ENCODE measurements around the gene SELENOT.
"Not testable (repeated sequence)": the region's sequence is repeated elsewhere in the genome, so short reads cannot be mapped to it uniquely, and the experiment has no call there.

DNA sequence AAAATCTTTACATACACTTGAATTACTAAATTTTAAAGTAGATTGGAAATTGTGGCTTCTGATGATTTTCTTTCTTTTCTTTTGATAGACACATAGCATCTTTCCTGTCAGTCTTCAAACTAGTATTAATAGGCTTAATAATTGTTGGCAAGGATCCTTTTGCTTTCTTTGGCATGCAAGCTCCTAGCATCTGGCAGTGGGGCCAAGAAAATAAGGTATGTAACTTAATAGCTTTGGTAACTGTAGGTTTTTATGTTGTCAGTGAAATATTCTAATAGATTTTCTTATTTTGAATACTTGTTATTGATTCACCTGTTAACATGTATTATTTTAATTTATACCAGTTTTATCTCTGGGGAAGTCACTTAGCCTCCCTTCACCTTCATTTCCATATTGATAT is 19.8 kb downstream of the SELENOT start:
- TF ChIP-seq, protein P1, sequence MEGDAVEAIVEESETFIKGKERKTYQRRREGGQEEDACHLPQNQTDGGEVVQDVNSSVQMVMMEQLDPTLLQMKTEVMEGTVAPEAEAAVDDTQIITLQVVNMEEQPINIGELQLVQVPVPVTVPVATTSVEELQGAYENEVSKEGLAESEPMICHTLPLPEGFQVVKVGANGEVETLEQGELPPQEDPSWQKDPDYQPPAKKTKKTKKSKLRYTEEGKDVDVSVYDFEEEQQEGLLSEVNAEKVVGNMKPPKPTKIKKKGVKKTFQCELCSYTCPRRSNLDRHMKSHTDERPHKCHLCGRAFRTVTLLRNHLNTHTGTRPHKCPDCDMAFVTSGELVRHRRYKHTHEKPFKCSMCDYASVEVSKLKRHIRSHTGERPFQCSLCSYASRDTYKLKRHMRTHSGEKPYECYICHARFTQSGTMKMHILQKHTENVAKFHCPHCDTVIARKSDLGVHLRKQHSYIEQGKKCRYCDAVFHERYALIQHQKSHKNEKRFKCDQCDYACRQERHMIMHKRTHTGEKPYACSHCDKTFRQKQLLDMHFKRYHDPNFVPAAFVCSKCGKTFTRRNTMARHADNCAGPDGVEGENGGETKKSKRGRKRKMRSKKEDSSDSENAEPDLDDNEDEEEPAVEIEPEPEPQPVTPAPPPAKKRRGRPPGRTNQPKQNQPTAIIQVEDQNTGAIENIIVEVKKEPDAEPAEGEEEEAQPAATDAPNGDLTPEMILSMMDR (IDR thresholded peaks at IDR 0.05) = not testable (repeated sequence)
- not testable (repeated sequence) for TF ChIP-seq ESRRA (CRISPR knock-in tag; IDR thresholded peaks at IDR 0.05; ENCODE audit: borderline replicate concordance); SMAD3 (CRISPR knock-in tag; IDR thresholded peaks at IDR 0.05; ENCODE audit: borderline replicate concordance); KAT7 (CRISPR knock-in tag; IDR thresholded peaks at IDR 0.05; ENCODE audit: borderline replicate concordance); SP1 (CRISPR knock-in tag; conservative IDR thresholded peaks at IDR 0.05); IRF2 (CRISPR knock-in tag; IDR thresholded peaks at IDR 0.05; ENCODE audit: borderline replicate concordance, low read depth)
- TF ChIP-seq, protein P2, sequence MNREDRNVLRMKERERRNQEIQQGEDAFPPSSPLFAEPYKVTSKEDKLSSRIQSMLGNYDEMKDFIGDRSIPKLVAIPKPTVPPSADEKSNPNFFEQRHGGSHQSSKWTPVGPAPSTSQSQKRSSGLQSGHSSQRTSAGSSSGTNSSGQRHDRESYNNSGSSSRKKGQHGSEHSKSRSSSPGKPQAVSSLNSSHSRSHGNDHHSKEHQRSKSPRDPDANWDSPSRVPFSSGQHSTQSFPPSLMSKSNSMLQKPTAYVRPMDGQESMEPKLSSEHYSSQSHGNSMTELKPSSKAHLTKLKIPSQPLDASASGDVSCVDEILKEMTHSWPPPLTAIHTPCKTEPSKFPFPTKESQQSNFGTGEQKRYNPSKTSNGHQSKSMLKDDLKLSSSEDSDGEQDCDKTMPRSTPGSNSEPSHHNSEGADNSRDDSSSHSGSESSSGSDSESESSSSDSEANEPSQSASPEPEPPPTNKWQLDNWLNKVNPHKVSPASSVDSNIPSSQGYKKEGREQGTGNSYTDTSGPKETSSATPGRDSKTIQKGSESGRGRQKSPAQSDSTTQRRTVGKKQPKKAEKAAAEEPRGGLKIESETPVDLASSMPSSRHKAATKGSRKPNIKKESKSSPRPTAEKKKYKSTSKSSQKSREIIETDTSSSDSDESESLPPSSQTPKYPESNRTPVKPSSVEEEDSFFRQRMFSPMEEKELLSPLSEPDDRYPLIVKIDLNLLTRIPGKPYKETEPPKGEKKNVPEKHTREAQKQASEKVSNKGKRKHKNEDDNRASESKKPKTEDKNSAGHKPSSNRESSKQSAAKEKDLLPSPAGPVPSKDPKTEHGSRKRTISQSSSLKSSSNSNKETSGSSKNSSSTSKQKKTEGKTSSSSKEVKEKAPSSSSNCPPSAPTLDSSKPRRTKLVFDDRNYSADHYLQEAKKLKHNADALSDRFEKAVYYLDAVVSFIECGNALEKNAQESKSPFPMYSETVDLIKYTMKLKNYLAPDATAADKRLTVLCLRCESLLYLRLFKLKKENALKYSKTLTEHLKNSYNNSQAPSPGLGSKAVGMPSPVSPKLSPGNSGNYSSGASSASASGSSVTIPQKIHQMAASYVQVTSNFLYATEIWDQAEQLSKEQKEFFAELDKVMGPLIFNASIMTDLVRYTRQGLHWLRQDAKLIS (CRISPR knock-in tag; IDR thresholded peaks at IDR 0.05; ENCODE audit: borderline replicate concordance) = not testable (repeated sequence)
- TF ChIP-seq, protein P3, sequence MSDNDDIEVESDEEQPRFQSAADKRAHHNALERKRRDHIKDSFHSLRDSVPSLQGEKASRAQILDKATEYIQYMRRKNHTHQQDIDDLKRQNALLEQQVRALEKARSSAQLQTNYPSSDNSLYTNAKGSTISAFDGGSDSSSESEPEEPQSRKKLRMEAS (CRISPR knock-in tag; IDR thresholded peaks at IDR 0.05) = not testable (repeated sequence)
- TF ChIP-seq, protein P4, sequence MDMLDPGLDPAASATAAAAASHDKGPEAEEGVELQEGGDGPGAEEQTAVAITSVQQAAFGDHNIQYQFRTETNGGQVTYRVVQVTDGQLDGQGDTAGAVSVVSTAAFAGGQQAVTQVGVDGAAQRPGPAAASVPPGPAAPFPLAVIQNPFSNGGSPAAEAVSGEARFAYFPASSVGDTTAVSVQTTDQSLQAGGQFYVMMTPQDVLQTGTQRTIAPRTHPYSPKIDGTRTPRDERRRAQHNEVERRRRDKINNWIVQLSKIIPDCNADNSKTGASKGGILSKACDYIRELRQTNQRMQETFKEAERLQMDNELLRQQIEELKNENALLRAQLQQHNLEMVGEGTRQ (CRISPR knock-in tag; IDR thresholded peaks at IDR 0.05) = not testable (repeated sequence)
- TF ChIP-seq, protein P5, sequence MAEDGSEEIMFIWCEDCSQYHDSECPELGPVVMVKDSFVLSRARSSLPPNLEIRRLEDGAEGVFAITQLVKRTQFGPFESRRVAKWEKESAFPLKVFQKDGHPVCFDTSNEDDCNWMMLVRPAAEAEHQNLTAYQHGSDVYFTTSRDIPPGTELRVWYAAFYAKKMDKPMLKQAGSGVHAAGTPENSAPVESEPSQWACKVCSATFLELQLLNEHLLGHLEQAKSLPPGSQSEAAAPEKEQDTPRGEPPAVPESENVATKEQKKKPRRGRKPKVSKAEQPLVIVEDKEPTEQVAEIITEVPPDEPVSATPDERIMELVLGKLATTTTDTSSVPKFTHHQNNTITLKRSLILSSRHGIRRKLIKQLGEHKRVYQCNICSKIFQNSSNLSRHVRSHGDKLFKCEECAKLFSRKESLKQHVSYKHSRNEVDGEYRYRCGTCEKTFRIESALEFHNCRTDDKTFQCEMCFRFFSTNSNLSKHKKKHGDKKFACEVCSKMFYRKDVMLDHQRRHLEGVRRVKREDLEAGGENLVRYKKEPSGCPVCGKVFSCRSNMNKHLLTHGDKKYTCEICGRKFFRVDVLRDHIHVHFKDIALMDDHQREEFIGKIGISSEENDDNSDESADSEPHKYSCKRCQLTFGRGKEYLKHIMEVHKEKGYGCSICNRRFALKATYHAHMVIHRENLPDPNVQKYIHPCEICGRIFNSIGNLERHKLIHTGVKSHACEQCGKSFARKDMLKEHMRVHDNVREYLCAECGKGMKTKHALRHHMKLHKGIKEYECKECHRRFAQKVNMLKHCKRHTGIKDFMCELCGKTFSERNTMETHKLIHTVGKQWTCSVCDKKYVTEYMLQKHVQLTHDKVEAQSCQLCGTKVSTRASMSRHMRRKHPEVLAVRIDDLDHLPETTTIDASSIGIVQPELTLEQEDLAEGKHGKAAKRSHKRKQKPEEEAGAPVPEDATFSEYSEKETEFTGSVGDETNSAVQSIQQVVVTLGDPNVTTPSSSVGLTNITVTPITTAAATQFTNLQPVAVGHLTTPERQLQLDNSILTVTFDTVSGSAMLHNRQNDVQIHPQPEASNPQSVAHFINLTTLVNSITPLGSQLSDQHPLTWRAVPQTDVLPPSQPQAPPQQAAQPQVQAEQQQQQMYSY (CRISPR knock-in tag; IDR thresholded peaks at IDR 0.05) = not testable (repeated sequence)
- TF ChIP-seq, protein P6, sequence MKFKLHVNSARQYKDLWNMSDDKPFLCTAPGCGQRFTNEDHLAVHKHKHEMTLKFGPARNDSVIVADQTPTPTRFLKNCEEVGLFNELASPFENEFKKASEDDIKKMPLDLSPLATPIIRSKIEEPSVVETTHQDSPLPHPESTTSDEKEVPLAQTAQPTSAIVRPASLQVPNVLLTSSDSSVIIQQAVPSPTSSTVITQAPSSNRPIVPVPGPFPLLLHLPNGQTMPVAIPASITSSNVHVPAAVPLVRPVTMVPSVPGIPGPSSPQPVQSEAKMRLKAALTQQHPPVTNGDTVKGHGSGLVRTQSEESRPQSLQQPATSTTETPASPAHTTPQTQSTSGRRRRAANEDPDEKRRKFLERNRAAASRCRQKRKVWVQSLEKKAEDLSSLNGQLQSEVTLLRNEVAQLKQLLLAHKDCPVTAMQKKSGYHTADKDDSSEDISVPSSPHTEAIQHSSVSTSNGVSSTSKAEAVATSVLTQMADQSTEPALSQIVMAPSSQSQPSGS (CRISPR knock-in tag; IDR thresholded peaks at IDR 0.05; ENCODE audit: borderline replicate concordance, low read depth) = not testable (repeated sequence)
